ENCODE measurements around the gene PLA2G12A.
A peak's percentile ranks its signal among the peaks of the same experiment; 100 is the strongest.

The PLA2G12A gene

DNA sequence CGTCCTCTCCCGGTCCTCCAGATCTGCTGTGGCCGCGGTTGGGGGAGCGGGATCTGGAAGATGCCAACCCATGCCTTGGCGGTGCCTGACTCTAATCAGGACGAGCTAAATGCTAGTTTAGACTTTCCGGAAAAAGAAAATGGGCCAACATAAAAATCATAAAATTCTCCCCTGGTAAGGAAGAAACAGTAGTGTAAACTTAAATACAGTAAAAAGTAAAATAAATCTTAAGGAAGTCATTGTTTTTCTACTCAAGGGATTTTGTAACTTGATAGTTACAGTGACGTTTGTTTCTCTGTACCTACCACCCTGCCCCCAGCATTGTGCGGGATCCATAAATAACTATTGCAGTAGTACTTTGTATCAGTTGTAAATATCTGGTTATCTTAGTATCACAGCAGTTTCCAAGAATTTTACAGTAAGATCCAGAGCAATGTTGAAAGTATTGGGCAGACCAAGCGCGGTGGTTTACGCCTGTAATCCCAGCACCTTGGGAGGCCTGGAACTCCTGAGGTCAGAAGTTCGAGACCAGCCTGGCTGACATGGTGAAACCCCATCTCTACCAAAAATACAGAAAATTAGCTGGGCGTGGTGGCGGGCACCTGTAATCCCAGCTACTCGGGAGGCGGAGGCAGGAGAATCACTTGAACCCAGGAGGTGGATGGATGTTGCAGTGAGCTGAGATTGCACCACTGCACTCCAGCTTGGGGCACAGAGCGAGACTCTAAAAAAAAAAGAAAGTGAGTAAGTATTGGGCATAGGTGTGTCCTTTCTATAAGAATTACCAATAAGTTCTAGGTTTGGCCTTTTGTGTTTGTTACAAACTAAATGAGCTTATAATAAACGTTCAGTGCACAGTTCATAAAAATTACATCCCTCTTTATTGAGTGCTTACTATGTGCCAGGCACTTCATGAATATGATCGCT, 1.0 kb upstream of the PLA2G12A start:
- intact Hi-C loops (cut with DNase I): loop anchor here (5.0 kb wide), 1 partner anchor 86 kb away; the partner anchor contains the start of gene GAR1

DNA sequence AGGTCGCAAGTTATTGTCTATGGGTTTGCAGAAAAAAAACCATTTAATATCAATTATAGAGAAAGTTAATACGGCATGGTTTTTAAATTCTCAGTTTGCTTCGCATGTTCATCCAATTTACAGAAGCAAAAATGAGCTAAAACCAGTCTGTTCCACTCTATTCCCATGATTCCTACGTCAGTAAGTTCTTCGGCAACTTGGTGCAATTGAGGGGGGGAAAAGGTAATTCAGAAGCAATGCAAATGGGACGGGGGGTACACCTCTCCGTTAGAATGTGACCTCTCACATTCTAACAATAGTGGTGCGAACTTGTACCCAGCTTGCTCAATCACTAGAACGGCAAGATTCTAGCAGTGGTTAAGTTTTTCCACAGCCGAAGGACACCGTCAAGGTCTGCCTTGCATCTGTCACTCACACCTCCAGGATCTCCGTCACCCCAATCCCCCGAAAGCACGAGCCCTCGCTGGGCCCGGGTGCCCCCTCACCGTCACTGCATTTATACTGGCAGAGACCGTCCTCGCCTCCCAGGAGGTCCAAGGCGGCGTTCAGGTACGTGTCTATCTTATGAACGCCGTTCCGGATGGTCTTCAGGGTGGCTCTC, 653 bp downstream of the PLA2G12A start:
- DNase-seq: peak in 1 of 10 donors; percentile 69
- intact Hi-C loops (cut with DNase I): no loop called here

More for the DNA sequence above, 1.0 kb upstream of the PLA2G12A start:
- DNase-seq: peak in 1 of 10 donors; percentile 51

DNA sequence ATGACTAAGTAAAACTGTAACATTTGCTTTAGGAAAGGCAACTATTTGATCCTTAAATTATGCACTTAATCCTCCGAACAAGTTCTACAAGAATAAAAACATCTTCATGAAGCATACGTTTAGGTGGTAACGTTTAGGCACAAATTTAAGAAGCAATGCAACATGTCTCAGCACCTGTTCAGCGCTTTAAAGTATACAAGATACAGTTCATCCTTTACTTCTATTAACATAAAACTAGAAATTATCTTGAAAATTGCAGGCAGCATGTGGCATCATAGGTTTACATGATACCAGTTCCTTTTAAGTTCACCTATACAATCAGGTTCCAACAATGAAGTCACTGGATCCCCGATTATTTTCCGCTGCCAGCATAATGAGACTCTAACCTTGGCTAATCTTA, 1.5 kb downstream of the PLA2G12A start:
- intact Hi-C loops (cut with DNase I): no loop called here
- no peak for DNase-seq

DNA sequence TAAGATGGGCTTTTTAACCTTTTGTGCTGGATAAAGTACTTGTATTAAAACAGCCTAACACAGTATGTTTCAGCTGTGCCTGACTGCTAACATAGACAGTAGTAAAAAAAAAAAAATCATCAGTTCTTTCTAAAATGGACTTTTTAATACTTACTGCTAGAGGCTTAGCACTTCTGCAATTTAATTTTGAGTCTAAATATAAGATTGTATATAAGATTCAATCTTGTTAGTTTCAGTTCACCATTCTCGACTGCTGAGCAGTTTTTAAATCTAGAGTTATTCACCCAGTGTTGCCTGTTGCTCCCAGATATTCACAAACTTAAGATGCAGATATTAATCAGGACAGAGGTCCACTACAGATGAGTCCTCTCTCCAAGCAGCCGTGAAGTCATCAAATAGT, 6.8 kb downstream of the PLA2G12A start:
- no peak for DNase-seq
- intact Hi-C loops (cut with DNase I): no loop called here

DNA sequence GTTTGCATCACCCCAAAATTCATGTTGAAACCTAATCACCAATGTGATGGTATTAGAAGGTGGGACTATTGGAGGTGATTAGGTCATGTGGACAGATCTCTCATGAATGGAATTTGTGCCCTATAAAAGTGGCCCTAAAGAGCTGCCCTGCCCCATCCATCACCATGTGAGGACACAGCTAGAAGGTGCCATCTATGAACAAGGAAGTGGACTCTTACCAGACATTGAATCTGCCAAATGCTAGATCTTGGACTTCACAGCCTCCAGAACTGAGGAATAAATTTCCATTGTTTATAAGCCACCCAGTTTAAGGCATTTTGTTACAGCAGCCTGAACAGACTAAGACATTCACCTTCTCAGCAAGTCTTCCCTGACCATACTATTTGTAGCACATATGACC, 7.5 kb downstream of the PLA2G12A start:
- DNase-seq: no peak
- intact Hi-C loops (cut with DNase I): no loop called here

DNA sequence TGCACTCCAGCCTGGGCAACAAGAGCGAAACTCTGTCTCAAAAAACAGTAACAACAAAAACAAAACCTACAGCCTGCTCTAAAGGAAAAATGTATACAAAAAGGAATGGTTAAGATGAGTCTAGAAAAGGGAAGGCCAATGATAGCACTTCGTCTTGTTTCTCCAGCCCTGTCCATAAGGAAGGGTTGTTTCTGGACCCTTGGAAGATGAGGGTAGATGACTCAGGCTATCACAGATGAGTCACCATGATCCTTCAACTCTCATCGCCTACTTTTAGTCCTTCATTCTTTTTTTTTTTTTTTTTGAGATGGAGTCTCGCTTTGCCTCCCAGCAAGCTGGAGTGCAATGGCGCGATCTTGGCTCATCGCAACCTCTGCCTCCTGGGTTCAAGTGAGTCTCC, 8.8 kb downstream of the PLA2G12A start:
- intact Hi-C loops (cut with DNase I): no loop called here
- no peak for DNase-seq

DNA sequence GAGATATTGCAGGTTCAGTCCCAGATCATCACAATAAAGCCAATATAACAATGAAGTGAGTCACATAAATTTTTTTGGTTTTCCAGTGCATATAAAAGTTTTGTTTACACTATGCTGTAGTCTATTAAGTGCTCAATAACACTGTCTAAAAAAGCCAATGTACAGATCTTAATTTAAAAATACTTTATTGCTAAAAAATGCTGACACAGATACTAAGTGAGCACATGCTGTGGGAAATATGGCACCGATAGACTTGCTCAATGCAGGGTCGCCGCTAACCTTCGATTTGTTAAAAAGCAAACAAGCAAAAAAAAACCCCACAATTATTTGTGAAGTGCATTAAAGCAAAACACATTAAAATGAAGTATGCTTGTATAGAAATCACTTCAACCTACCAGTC, 10.3 kb downstream of the PLA2G12A start:
- DNase-seq: no peak
- intact Hi-C loops (cut with DNase I): no loop called here

DNA sequence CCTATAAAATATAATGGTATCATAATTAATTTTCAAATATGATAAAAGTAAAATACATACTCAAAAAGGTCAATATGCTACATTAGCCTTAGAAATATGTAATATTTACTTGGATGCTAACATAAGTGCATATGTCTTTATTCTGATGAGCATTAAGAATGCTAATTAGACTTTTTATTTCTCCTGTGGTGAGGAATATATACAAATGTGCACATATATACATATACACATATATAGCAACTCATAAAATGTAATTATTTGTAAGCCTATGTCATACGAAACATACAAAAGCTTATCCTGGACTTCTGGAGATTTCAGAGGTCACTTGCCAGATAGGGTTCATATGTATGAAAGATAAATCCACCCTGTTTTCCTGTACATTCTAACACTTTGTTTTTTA, 11.1 kb downstream of the PLA2G12A start:
- no peak for DNase-seq
- intact Hi-C loops (cut with DNase I): no loop called here

DNA sequence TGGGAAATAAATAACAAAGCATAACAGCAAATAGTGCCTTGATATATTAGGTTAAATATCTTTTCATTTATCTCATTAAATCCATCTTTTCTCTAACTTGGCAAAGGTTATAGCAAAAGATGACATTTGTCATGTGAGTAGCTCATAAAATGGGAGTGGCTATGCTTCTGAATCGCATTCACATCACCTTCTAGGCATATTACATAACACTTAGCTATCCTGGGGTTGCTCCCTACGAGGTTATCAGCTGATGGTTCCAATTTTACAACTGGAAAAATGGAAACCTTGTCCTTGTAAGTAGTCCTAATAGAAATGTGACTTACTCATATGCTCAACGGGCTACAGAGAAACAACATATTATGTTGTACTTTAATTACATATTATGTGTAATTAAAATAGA, 16.4 kb downstream of the PLA2G12A start:
- DNase-seq: no peak
- intact Hi-C loops (cut with DNase I): no loop called here

DNA sequence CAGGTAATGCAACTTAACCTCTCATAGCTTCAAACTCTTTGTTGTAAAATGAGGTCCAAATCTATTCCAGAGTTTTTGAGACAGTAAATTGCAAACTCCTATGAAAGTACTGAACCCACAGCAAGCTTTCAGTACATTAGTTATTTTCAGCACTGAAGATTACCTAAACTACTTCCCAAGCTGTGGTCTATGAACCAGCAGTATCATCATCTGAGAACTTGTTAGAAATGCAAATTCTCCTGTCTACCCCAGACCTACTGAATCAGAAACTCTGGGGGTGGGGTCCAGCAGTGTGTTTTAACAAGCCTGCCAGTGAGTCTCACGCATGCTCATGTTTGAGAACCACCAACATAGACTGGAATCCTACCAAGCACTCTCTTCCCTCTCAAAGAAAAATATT, 20.9 kb downstream of the PLA2G12A start:
- intact Hi-C loops (cut with DNase I): loop anchor here (10.0 kb wide), 3 partner anchors 96 to 274 kb away; partner anchors contain the start of genes CFI and SEC24B
- DNase-seq: no peak

DNA sequence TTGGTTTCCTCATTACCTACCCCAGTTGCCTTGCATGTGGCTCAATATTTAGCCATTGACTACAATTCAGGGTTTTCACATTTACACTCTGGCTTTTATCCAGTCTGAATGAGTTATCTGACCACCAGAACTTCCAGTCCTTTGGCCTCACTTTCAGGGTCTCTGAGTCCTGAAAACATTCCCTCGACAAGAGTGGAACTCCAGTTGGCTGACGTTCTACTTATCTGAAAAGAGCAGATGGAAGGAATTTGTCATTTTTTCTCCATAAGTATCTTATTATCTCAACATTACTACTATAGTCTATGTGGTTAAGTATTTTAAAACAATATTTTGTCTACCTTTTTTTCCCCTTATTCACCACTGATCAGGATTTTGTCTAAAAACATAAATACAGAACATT, 21.4 kb downstream of the PLA2G12A start:
- intact Hi-C loops (cut with DNase I): loop anchor here (10.0 kb wide), 3 partner anchors 96 to 274 kb away; partner anchors contain the start of genes CFI and SEC24B
- no peak for DNase-seq

DNA sequence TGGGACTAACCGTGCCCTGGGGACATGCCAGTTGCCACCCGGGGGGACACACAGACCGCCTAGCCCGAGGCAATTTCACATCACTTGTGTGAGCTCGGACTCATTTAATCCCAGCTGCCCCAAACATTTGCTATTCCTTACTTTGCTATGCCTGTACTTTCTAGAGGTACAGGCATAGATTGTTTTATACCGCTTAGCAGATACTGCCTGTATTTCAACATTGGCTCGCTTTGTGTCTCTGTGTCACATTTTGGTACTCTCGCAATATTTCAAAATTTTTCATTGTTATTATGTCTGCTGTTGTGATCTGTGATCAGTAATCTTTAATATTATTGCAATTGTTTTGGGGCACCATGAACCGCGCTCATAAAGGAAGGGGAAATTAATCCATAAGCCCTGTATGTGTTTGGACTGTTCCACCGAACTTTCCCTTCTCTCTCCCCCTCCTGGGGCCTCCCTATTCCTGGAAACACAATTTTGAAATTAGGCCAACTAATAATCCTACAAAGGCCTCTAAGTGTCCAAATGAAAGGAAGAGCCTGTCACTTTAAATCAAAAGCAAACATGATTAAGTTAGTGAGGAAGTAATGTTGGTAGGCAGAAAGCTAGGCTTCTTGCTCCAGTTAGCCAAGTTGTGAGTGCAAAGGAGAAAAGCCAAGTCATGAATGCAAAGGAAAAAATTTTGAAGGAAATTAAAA, 26.1 kb downstream of the PLA2G12A start:
- no peak for DNase-seq
- intact Hi-C loops (cut with DNase I): loop anchor here (10.0 kb wide), 3 partner anchors 101 to 271 kb away; partner anchors contain the start of genes CFI and SEC24B

DNA sequence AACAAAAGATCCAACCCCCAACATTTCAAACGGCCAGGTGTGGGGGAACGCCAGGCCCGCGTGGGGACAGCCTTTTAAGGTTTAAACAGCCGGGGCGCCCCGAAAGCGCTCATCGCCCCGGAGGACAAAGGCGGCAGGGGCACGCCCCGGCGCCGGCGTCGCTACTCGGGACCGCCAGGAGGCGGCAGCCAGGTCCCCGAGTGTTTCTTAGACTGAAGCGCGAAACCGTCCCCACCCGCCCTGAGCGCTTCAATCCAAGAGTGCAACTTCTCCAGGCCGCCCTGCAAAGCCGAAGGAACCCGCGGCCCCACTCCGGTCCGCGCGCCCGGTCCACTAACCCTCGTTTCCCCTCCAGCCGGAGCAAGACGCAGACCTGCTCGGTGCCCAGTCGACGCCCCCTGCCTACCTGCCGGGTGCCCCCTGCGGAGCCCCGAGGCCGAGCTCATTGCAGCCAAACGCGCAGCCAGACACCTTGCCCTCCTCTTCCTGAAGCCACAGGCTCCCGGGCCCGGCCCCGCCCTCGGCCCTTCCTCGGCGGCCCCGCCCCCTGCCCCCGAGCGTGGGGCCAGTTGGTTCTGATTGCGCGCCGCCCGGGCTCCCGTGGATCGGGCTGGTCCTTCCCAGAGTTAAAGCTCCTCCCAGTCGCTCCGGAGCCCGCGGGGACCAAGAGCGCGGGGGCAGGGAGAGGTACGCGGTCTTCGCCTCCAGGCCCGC, 26.8 kb downstream of the PLA2G12A start, which contains the start of gene CASP6:
Gene CASP6 (minus strand): TSS at position 496 of the 714 bp plus-strand sequence. CDS start 50 bp downstream, at position 446.
- peak; percentile 57 to 96 (median 74) for DNase-seq
- intact Hi-C loops (cut with DNase I): loop anchor here (10.0 kb wide), 3 partner anchors 102 to 272 kb away; partner anchors contain the start of genes CFI and SEC24B

DNA sequence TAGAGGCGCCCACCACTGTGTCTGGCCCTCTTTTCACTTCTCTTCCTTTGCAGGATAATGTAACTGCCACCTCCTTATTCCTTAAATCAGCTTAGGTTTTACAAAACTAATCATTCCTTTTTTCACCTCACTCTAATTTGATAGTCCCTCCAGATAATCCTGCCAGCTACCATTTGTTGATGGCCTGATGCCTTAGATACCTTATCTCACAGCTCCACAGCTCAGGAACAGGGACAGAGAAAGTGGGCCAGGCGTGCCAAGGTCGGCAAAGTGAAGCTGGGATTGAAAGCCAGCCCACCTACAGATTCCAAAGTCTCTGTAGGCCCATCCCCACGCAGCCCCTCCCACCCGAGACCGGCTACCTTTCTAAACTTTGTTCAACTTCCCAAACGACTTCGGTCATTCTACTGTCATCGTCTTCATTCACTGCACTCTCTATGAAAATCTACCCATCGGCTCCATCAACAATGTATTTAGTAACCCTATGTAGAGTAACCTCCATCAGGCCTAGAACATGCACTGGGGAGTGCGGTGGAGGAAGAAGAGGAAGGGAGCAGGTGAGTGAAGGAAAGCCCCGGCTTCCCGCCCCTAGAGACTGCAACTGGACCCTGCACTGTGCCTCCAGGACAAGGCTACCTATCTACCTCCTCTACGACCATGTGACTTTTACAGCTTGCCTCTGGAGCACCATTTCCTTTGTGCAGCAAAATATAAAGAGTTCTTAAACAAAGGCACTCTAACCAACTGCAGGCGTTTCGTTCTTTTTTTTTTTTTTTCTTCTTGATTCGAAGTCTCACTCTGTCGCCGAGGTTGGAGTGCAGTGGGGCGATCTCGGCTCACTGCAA, 28.1 kb downstream of the PLA2G12A start:
- intact Hi-C loops (cut with DNase I): loop anchor here (10.0 kb wide), 3 partner anchors 103 to 273 kb away; partner anchors contain the start of genes CFI and SEC24B

DNA sequence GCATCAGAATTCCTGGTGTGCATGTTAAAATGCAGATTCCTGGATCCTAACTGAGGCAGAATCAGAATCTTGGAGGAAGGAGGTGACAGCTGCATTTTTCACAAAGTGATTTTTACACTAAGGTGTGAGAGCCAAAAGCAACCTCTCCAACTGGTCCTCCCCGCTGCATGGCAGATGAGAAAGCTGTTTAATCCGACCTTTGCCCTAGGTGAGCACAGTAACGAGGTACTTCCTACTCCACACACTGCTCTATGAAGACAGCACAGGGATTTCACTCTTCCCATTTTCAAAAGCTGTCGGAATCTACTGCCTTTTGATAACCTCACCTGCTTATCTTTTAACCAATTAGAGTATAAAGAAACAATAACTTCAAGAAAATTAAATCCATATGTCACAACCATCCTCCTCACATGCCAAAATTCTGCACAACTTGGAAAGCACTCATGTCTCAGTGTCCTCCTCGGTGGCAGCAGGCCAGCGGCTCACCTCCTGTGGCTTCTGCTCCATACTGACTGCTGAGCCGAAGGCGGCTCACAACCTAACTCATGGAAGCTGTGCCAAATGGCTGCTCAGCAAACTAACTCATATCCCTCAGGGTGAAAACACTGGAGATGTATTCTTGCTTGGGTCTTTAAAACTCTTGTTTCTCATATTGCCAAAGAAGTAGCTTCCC, 30.2 kb downstream of the PLA2G12A start:
- intact Hi-C loops (cut with DNase I): loop anchor here (10.0 kb wide), 3 partner anchors 105 to 275 kb away; partner anchors contain the start of genes CFI and SEC24B
- DNase-seq: no peak

More for the DNA sequence above, 28.1 kb downstream of the PLA2G12A start:
- DNase-seq: no peak

DNA sequence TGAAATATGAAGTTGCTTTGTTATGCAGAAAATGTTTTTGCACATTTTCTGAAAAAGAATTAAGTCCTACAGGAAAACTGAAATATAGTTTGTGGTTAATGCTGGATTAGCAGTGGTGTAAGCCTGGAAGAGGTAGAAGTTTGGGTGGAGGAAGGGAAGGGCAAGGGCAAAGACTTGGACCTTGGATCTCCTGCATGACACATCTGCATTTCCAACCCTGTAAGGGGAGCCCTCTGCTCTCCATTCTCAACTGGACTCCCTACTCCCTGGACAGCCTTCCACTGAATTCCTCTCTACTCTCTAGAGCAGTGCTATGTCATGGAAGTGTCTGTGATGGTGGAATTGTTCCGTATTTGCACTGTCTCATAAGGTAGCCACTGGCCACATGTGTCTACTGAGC, 31.2 kb downstream of the PLA2G12A start:
- DNase-seq: no peak
- intact Hi-C loops (cut with DNase I): no loop called here

DNA sequence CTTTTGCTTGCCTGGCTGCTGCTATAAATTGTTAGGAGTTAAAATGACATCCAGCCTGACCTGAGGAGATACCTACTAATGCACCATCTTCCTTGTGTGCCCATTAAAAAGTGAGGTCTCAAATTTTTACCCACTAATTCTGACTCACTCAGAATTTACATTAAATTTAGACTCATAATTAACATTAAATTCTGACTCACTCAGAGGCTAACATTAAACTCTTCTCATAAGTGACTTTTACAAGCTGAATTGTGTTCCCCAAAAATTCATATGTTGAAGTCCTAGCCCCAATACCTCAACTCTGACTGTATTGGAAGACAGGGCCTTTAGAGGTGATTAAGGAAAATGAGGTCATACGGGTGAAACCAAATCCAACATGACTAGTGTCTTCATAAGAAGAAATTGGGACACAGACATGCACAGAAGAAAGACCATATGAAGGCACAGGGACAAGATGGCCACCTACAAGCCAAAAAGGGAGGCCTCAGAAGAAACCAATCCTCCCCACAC, 38.4 kb downstream of the PLA2G12A start:
- intact Hi-C loops (cut with DNase I): no loop called here
- no peak for DNase-seq
